ENCODE results near the gene AQP1. TPM values are rescaled to one million over a fixed set of nuclear protein-coding genes. Genes with fewer than 3 reads are reported as not detected.
A peak's percentile ranks its signal among the peaks of the same experiment; 100 is the strongest.

AQP1 gene
- total RNA-seq, 1 experiment from 2014 or later, result not detected

DNA sequence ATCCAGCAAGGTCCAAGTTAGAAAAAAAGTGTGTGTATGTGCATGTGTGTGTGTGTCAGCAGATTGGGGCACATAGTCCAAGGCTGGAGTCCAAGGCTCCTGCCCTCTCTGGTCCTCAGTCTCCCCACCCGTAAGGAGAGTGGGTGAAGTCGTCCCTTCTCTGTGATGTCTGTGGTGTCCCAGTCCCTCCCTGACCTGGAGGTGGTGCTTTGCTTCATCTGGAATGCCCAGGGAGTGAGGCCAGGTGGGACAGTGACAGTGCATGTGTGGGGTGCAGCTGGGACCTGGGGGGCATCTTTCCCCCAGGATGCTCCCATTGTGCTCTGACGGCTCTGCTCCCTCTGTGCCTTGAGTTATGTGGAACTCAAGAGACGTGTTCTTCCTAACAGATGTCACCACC, 18.0 kb downstream of the AQP1 start:
- DNase-seq (ENCODE audit: low spot score), result no peak
- in situ Hi-C loops (cut with HindIII; ENCODE audit: low sequenced_read_pairs), result no loop called here

DNA sequence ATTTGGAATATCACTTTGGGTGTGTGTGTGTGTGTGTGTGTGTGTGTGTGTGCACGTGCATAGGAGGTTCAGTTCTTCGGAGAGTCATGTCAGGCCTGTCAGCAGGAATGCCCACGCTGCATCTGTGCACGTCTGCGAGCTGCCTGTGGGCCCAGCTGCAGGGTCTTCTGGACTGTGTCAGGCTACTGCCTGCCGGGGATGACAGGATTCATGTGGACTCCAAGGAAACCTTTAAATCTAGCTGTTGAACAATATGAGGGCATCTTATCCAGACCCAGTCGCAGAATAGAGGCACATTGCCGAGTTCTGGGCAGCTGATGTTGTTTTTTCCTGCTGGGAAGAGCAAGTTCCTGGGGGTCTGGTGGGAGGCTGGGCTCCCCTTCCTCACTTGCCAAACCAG, 19.0 kb downstream of the AQP1 start:
- in situ Hi-C loops (cut with HindIII; ENCODE audit: low sequenced_read_pairs), result no loop called here

DNA sequence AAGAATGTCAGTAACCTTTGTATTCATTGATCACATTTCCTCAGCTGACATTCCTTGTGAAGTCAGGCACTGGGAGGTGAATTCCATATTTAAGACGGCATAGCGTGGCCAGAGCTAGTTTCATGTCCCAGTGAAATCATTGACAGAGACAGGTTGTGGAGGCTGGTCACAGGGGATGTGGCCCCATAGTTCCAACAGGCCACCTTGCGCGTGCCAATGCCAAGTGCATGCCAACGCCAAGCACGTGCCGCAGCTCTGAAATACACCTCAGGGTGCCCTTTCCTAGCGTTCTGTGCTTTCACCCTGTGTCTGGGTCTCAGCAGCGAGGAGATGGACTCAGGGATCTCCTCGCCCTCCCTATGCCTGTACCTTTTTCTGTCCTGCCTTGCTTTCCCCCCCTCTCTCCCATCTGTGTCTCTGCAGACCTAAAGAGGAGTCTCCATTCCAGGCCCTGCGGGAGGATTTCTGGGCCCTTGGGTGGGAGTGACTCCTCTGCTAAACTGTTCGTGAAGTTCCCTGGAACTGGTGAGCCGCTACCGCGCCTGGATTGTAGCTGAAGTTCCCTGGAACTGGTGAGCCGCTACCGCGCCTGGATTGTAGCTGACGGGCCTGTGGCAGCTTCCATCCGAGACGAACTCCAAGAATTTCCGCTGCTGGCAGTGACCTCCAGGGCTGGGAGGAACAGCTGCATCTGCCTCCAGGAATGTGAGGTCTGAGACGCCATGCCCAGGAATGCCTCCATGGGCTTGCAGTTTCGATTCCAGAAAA, 19.7 kb downstream of the AQP1 start:
- in situ Hi-C loops (cut with HindIII; ENCODE audit: low sequenced_read_pairs), result no loop called here
- DNase-seq (ENCODE audit: low spot score), result no peak

More for the DNA sequence above, 19.0 kb downstream of the AQP1 start:
- no peak for DNase-seq (ENCODE audit: low spot score)

DNA sequence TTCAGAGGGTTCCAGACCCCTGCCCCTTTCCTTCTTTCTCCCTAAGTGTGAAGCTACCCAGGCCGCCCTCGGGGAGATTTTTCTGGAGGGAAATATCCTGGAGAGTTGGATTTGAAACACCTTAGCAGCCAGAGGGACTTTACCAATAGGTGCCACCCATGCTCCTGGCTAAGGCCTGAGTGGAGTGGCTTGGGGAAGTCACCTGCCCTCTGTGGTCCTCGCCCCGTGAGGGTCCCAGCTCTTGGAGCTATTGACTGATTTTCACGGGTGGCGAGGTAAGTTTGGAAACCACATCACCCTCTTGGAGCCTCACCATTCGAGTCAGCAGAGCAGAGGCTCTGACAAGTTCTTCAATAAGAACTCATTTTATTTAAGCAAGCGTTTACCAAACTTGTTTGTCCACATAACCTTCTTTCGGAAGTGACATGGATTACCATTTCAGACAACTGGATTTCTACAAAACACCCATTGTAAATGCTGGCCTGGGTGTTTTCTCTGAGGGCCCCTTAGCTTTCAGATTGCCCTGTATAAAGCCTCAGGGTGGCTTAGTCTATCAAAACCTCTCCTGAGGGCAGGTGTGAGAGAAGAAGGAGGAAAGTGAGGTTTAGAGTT, 20.4 kb downstream of the AQP1 start:
- DNase-seq (ENCODE audit: low spot score), result no peak
- in situ Hi-C loops (cut with HindIII; ENCODE audit: low sequenced_read_pairs), result no loop called here

DNA sequence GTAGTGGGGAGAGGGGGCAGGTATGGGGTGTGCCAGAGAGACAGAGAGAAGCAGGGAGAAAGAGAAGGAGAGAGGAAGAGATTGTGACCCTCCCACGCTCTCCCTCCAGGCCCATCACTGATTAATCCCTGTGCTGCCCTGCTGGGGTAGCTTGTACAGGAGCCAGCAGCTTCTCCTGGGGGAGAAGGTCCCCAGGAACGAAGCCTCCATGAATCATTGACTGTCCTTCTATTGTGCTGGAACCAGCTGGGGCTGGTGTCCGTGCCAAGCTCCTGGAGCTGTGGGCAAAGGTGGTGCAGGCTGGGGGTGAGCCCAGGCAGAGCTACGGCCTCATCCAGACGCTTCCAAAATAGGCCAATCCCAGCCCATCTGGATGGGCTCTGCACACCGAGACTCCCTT, 20.9 kb downstream of the AQP1 start:
- DNase-seq (ENCODE audit: low spot score), result no peak
- in situ Hi-C loops (cut with HindIII; ENCODE audit: low sequenced_read_pairs), result no loop called here

DNA sequence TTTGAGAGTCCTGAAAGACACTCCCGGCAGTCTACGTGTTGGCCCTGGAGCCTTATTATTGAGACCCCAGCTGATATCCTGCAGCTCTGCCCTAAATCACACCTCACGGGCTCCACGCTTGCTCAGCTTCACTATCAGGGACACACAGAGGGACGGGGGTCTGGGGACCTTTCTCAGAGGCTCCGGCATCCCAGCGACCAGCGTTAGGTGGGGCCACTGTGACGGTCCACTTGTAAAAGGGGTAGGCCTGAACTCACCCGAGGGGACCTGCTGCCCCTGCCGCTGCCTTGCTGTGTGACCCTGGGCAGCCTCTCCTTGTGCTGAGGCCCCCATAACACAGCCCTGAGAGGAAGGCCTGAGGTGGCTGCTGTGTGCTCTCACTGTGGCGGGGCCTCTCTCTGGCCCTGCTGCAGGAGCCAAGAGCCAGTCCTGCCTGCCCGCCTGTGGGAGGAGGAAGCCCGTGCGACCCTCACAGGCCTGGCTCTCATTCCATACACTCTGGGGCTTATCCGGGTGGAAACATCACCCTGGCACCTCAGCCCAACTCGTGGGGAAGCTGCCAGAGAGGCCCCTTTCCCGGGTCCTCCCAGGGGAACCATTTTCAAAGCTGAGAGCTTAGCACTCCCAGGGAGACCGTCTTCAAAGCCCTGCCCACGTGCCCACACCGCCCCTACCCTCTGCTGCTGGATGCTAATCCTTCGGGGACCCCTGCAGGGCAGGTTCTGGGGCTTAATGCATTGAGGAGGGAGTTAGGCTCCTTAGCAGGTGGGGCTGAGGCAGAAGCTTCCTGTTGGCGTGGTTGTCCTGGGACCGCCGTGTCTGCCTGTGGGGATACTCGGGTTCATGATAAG, 21.7 kb downstream of the AQP1 start:
- DNase-seq (ENCODE audit: low spot score), result no peak
- in situ Hi-C loops (cut with HindIII; ENCODE audit: low sequenced_read_pairs), result no loop called here

DNA sequence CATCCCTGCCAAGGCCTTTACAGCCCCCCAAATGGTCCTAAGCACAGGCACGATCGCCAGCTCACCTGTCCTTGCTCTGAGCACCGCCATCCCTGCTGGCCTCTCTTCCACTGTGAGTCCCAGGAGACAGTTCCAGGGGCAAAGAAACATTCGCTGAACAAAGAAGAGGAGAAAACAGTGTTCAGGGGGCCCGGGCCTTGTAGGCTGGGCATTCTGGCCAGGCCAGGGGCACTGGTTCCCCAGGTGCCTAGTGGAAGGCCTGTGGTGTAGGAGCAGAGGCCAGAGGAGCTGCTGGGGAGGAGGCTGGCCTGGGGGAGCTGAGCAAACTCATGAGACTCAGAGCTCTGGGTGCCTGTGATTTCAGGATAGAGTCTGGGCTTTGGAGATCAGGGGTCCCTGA, 22.6 kb downstream of the AQP1 start:
- DNase-seq (ENCODE audit: low spot score), result no peak
- in situ Hi-C loops (cut with HindIII; ENCODE audit: low sequenced_read_pairs), result no loop called here

DNA sequence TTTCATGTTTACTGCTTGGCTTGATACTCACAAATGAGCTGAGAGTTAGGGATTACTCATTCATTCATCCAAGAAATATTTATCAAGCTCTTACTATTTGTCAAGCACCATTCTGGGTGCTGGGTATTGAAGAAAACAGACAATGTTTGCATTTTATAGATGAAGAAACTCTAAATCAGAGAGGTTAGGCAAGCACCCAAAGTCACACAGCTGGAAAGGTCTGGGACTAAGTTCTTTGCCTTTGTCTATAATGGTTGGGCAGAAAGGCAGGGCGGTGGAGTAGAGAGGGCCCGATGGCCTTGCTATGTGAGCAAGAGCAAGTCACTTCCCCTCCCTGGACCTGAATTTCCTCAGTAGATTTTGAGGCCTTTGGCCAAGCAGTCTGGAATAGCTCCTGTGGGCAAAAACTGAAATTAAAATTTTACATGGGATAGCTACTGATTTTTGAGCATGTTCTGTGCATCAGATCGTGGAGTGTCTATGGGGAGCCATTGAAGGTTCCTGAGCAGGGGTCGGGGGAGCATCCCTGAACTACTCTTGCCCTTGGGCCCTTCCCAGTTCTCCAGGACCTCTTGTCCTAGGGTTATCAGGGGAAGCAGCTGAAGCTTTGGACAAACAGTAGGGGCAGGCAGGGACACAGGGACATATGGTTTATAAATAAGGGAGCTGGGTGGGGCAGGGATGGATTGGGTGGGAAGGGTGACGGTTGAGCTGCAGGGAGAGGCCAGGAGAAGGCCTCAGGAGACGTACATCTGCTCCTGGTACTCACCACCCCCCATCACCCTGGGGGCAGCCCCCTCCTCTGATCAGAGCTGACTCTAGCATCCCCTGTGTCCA, 23.3 kb downstream of the AQP1 start:
- DNase-seq (ENCODE audit: low spot score), result no peak
- in situ Hi-C loops (cut with HindIII; ENCODE audit: low sequenced_read_pairs), result no loop called here

DNA sequence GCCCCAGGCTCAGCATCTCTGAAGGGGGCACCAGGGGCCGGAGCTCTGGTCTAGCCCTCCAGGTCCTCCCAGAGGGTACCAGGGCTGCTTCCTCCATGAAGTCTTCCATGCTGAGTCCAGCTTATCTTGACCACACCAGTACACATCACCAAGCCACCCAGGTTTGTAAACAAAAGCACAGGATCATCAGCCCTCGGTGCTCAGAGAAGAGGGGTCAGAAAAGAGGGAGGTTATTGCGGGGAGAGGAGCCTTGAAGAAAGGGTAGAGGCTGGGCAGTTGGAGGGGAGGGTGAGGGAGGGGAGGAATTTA, 23.9 kb downstream of the AQP1 start:
- no peak for DNase-seq (ENCODE audit: low spot score)
- in situ Hi-C loops (cut with HindIII; ENCODE audit: low sequenced_read_pairs), result no loop called here

DNA sequence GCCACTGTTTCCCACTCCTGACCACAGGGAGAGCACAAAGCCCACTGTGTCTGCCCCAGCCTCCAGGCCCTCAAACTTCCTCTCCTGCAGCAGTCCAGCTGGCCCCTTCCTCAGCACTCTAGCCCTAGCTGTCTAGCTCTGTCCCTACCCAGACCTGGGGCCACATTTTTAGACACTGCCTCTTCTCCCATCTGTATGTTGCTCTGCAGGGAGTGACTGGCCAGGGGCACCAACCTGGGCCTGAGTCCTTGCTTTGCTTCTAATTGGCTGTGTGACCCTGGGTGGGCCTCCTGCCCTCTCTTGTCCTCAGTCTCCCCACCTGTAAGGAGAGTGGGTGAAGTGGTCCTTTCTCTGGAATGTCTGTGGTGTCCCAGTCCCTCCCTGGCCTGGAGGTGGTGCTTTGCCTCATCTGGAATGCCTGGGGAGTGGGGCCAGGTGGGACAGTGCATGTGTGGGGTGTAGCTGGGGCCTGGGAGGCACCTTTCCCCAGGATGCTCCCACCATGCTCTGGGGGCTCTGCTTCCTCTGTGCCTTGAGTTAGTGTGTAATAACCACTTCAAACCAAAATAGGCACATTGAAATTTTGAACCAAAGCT, 25.1 kb downstream of the AQP1 start:
- no peak for DNase-seq (ENCODE audit: low spot score)
- in situ Hi-C loops (cut with HindIII; ENCODE audit: low sequenced_read_pairs), result no loop called here

DNA sequence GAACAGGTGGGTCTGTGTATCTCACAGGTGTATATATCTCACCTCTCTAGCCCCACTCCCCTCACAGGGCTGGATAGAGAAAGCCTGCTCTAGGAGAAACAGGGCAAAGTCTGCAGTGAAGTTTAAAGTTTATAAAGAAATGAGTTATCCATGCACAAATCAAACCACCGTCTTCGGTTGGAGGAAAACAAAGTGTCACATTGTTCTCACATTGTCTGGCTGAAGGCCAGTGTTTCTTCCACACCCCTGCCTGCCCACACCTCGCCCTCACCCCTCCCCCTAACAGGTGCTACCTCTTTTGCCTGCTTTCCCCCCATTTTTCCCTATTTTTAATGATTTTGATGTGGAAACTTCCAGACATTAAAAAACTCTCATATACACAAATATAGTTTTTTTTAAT, 25.8 kb downstream of the AQP1 start:
- no peak for DNase-seq (ENCODE audit: low spot score)
- in situ Hi-C loops (cut with HindIII; ENCODE audit: low sequenced_read_pairs), result no loop called here

DNA sequence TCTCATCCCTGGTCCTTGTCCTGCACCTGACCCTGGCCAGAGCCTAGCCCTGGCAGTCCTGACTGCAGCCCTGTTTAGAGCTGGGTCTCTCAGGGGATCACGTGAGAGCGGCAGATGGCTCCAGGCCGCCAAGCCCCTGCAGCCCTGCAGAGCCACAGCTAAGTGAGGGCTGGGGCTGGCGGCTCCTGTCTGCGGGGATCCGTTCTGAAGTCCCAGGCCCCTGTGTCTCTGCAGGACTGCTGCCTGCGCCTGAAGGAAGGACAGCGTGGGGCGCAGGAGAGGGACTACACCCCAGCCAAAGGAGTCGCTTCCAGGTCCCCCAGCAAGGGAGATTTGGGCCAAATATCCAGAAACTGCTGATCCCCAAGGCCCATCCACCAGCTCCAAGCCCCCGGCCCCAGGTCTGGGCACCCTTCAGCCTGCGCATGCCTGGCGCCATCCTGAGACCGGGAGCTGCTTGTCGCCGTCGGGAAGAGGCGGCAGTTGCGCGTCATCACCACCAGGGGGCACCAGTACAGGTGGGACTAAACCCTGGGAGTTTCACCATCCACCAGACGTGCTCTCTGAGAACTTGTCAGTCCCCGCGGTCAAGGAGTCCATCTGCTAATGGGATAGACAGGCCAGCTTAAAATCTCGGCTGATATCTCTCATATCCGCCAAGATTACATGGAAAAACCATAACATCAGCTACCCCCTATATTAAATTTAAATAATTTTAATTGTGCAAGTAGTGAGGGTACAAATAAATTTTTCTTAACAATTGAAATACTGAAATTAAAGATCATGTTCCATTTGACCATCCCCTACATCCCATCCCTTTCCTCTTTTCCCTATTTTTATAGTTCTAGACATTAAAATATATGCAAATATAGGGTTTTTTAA, 27.0 kb downstream of the AQP1 start:
- DNase-seq (ENCODE audit: low spot score), result peak; percentile 76
- in situ Hi-C loops (cut with HindIII; ENCODE audit: low sequenced_read_pairs), result no loop called here

DNA sequence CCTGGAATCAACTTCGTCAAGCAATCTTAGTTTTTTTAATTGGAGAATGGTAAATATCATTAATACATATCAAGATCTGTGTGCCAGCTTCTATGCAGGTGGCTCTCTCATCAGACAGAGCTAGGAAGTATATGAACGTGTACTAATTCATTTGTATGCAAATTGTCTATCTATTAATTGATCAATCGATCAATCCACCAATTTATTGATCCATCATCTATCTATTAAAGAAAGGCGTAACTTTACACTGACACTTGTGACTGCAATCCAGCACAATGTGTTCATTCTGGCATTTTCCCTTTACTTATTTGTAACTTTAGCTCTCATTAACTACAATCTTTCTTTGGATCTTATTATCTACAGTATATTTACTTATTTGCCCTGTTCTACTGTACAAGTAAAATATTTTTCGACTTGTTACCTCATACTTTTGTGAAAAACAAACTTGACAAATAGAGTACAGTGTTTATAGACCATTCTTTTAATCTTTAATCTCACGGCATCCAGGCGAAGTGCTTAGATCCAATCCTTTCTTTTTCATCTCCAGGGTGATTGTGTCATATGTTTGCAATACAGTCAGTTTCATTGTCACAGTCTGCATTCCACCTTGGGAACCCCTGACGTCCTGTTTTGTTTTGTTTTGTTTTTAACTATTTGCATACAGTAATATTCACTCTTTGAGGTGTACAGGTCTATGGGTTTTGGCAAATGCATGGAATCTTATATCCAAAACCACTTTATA, 30.1 kb downstream of the AQP1 start:
- no peak for DNase-seq (ENCODE audit: low spot score)
- in situ Hi-C loops (cut with HindIII; ENCODE audit: low sequenced_read_pairs), result no loop called here

DNA sequence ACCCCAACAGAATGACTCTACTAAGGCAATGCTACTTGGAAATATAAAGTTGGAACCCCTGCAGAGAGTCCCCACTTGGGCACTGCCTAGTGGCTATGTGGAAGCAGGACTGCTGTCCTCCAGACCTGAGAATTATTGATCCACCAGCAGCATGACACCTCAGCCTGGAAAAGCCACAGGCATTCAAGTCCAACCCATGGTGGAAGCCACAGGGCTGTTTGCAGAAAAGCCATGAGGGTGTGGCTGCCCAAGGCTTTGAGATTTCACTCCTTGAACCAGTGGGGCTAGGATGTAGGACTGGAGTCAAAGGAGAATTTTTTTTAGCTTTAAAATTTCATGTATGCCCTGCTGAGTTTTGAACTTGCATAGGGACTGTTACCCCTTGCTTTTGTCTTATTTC, 38.5 kb downstream of the AQP1 start:
- in situ Hi-C loops (cut with HindIII; ENCODE audit: low sequenced_read_pairs), result no loop called here
- DNase-seq (ENCODE audit: low spot score), result no peak

DNA sequence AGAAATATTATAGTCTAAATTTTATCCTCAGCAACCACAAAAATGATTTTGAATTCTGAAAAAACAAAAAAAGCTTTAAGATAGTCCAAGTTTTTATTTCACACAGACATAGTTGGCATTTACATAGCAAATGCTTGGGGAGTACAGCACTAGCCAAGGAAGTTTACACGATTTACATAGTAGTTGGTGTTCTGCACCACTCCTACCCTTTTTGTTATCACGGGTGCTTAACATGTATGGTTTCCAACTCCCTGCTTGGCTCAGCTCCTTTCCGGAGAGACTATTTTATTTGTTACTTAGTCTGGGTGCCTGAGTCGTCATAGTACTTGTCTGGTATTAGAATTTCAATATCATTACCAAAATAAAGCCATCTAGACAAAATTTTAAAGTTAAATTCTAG, 43.3 kb downstream of the AQP1 start:
- DNase-seq (ENCODE audit: low spot score), result no peak
- in situ Hi-C loops (cut with HindIII; ENCODE audit: low sequenced_read_pairs), result no loop called here

DNA sequence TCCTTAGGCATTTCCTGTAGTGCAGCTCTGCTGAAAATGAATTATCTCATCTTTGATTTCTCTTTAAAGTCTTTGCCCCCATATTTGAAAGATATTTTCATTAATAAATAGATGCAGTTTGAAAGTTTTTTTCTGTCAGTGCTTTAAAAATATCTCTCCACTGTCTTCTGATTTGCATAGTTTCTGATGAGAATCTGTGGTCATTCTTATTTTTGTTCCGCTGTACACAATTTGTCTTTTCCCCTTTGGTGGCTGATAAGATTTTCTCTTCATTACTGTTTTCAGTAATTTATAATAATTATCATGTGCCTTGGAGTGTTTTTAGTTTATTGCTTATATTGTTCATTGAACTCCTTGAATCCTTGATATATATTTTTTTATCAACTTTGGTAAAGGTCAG, 45.1 kb downstream of the AQP1 start:
- in situ Hi-C loops (cut with HindIII; ENCODE audit: low sequenced_read_pairs), result no loop called here

DNA sequence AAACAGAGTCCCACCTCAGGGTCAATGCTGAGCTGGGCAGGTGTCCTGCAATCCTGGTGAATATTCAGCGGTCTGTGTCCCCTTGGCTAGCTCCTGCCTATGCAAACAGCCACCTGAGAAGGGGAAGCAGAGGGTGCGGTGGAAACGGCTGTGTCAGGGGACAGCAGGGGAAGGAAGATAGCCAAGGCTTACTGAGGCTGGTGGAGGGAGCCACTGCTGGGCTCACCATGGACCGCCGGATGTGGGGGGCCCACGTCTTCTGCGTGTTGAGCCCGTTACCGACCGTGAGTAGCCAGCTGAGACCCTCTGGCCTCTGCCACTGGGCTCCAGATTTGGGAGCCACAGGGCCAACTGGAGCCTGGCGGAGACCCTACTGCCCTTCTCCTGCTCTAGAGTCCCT, 52.2 kb downstream of the AQP1 start, which contains the start of gene GHRHR:
Gene GHRHR (plus strand): TSS at position 112 of the 400 bp plus-strand sequence. CDS start 116 bp downstream, at position 228.
- DNase-seq (ENCODE audit: low spot score), result no peak
- in situ Hi-C loops (cut with HindIII; ENCODE audit: low sequenced_read_pairs), result no loop called here

More for the DNA sequence above, 45.1 kb downstream of the AQP1 start:
- no peak for DNase-seq (ENCODE audit: low spot score)
